ENCODE data around the gene DOCK10. TPM values are rescaled to one million over a fixed set of nuclear protein-coding genes. Genes with fewer than 3 reads are reported as not detected.
"Not testable (repeated sequence)": the region's sequence is repeated elsewhere in the genome, so short reads cannot be mapped to it uniquely, and the experiment has no call there.

The DOCK10 gene
- total RNA-seq, 2 experiments from 2014 or later, result 223 to 239 TPM

- Mint-ChIP-seq H3K4me1 (peaks cover 62% of the 10 kb centered on the region), H3K36me3 (ENCODE audit: low read depth) (peaks cover 60% of the 10 kb centered on the region), H3K9me3 (no peaks in the 10 kb centered on the region), H3K27ac (peak overlapping the region; percentile 92), H3K4me3 (peak overlapping the region; percentile 87), H3K27me3 (no peaks in the 10 kb centered on the region)
- CTCF ChIA-PET, result interaction anchor here (1.3 to 3.9 kb wide), 5 partner anchors 9 to 55 kb away, joined by 4 to 22 read pairs (median 6); no protein-coding TSS in a partner anchor
- DNase-seq, result no peak
- POLR2A ChIA-PET, result interaction anchor here (0.7 to 19.5 kb wide), 12 partner anchors 9 to 95 kb away, joined by 3 to 546 read pairs (median 19); partner anchors contain the start of gene DOCK10
These were observed 95.4 kb downstream of the DOCK10 start for GRCh38 chr2:224946895-224947294.

GRCh38 chr2:224944707-224945547 is 97.3 kb downstream of the DOCK10 start:
- Mint-ChIP-seq H3K36me3 (ENCODE audit: low read depth) (peaks cover 63% of the 10 kb centered on the region), H3K27me3 (no peaks in the 10 kb centered on the region), H3K9me3 (no peaks in the 10 kb centered on the region), H3K27ac (peak overlapping the region; percentile 94), H3K4me3 (peak overlapping the region; percentile 87), H3K4me1 (peaks cover 68% of the 10 kb centered on the region)
- no peak for DNase-seq
- CTCF ChIA-PET, result interaction anchor here (1.0 to 3.9 kb wide), 4 partner anchors 8 to 57 kb away, joined by 4 to 22 read pairs (median 9); no protein-coding TSS in a partner anchor
- POLR2A ChIA-PET, result interaction anchor here (0.9 to 19.5 kb wide), 14 partner anchors 8 to 108 kb away, joined by 3 to 546 read pairs (median 14); partner anchors contain the start of gene DOCK10

- peak overlapping the region; percentile 87 for H3K4me3 Mint-ChIP-seq
- H3K4me1 Mint-ChIP-seq, result peaks cover 69% of the 10 kb centered on the region
- DNase-seq, result peak; percentile 78
- ChIA-PET POLR2A (interaction anchor here (0.8 to 19.5 kb wide), 15 partner anchors 9 to 150 kb away, joined by 3 to 546 read pairs (median 9); partner anchors contain the start of gene DOCK10), CTCF (interaction anchor here (0.7 to 3.6 kb wide), 8 partner anchors 9 to 59 kb away, joined by 3 to 13 read pairs (median 4); no protein-coding TSS in a partner anchor)
- not testable (repeated sequence) for H3K9me3 Mint-ChIP-seq, H3K27me3 Mint-ChIP-seq
- H3K36me3 Mint-ChIP-seq (ENCODE audit: low read depth), result peaks cover 58% of the 10 kb centered on the region
- peak overlapping the region; percentile 94 for H3K27ac Mint-ChIP-seq
These were observed 98.6 kb downstream of the DOCK10 start for GRCh38 chr2:224943601-224944041.

- H3K27ac Mint-ChIP-seq, result peak overlapping the region; percentile 81
- H3K4me3 Mint-ChIP-seq, result peak overlapping the region; percentile 63
- POLR2A ChIA-PET, result interaction anchor here (1.0 to 19.5 kb wide), 4 partner anchors 11 to 111 kb away, joined by 3 to 546 read pairs (median 12); partner anchors contain the start of gene DOCK10
These were observed 100.3 kb downstream of the DOCK10 start for GRCh38 chr2:224941960-224942359.

GRCh38 chr2:224940618-224941017 is 101.7 kb downstream of the DOCK10 start:
- Mint-ChIP-seq H3K4me3 (no peak overlapping the region), H3K9me3 (no peaks in the 10 kb centered on the region), H3K27me3 (no peaks in the 10 kb centered on the region), H3K36me3 (ENCODE audit: low read depth) (peaks cover 65% of the 10 kb centered on the region), H3K4me1 (peaks cover 75% of the 10 kb centered on the region), H3K27ac (peak overlapping the region; percentile 40)
- POLR2A ChIA-PET, result interaction anchor here (4.9 to 19.5 kb wide), 2 partner anchors 11 to 18 kb away, joined by 18 to 546 read pairs; no protein-coding TSS in a partner anchor
- DNase-seq, result no peak
- CTCF ChIA-PET, result interaction anchor here (1.9 to 3.6 kb wide), 2 partner anchors 8 to 12 kb away, joined by 9 to 13 read pairs; no protein-coding TSS in a partner anchor

More at GRCh38 chr2:224941960-224942359, 100.3 kb downstream of the DOCK10 start:
- Mint-ChIP-seq H3K9me3 (no peaks in the 10 kb centered on the region), H3K4me1 (peaks cover 68% of the 10 kb centered on the region), H3K36me3 (ENCODE audit: low read depth) (peaks cover 66% of the 10 kb centered on the region), H3K27me3 (no peaks in the 10 kb centered on the region)
- DNase-seq, result no peak
- CTCF ChIA-PET, result interaction anchor here (1.1 to 3.6 kb wide), 4 partner anchors 10 to 67 kb away, joined by 4 to 13 read pairs (median 6); no protein-coding TSS in a partner anchor

GRCh38 chr2:224938651-224939182 is 103.6 kb downstream of the DOCK10 start:
- Mint-ChIP-seq H3K9me3 (no peaks in the 10 kb centered on the region), H3K27ac (peak overlapping the region; percentile 76), H3K4me1 (peaks cover 80% of the 10 kb centered on the region), H3K36me3 (ENCODE audit: low read depth) (peaks cover 59% of the 10 kb centered on the region), H3K27me3 (no peaks in the 10 kb centered on the region), H3K4me3 (peak overlapping the region; percentile 46)
- DNase-seq, result no peak
- ChIA-PET CTCF (interaction anchor here (1.1 to 2.2 kb wide), 3 partner anchors 8 to 13 kb away, joined by 4 to 6 read pairs (median 6); no protein-coding TSS in a partner anchor), POLR2A (interaction anchor here (0.7 to 19.5 kb wide), 9 partner anchors 9 to 103 kb away, joined by 3 to 546 read pairs (median 4); partner anchors contain the start of gene DOCK10)

GRCh38 chr2:224937887-224938286 is 104.4 kb downstream of the DOCK10 start:
- peak overlapping the region; percentile 46 for H3K4me3 Mint-ChIP-seq
- H3K9me3 Mint-ChIP-seq, result no peaks in the 10 kb centered on the region
- ChIA-PET POLR2A (interaction anchor here (1.3 to 19.5 kb wide), 4 partner anchors 8 to 16 kb away, joined by 3 to 546 read pairs (median 22); no protein-coding TSS in a partner anchor), CTCF (interaction anchor here (1.2 to 2.2 kb wide), 3 partner anchors 9 to 12 kb away, joined by 4 to 8 read pairs (median 6); no protein-coding TSS in a partner anchor)
- H3K4me1 Mint-ChIP-seq, result peaks cover 82% of the 10 kb centered on the region
- DNase-seq, result no peak
- H3K36me3 Mint-ChIP-seq (ENCODE audit: low read depth), result peaks cover 58% of the 10 kb centered on the region
- H3K27ac Mint-ChIP-seq, result peak overlapping the region; percentile 76
- no peaks in the 10 kb centered on the region for H3K27me3 Mint-ChIP-seq

GRCh38 chr2:224934526-224935188 is 107.6 kb downstream of the DOCK10 start:
- ChIA-PET CTCF (interaction anchor here (1.1 to 2.1 kb wide), 2 partner anchors 9 to 12 kb away, joined by 4 to 8 read pairs; no protein-coding TSS in a partner anchor), POLR2A (interaction anchor here (11.6 to 19.5 kb wide), 2 partner anchors 5 to 9 kb away, joined by 546 read pairs; no protein-coding TSS in a partner anchor)
- Mint-ChIP-seq H3K4me1 (peaks cover 87% of the 10 kb centered on the region), H3K27ac (peak overlapping the region; percentile 11), H3K36me3 (ENCODE audit: low read depth) (peaks cover 66% of the 10 kb centered on the region), H3K27me3 (no peaks in the 10 kb centered on the region), H3K4me3 (no peak overlapping the region), H3K9me3 (no peaks in the 10 kb centered on the region)
- DNase-seq, result no peak

GRCh38 chr2:224933431-224933830 is 108.8 kb downstream of the DOCK10 start:
- no peak for DNase-seq
- ChIA-PET POLR2A (interaction anchor here (0.7 to 11.6 kb wide), 6 partner anchors 9 to 123 kb away, joined by 3 to 546 read pairs (median 3); no protein-coding TSS in a partner anchor), CTCF (interaction anchor here (0.5 to 2.9 kb wide), 4 partner anchors 8 to 20 kb away, joined by 3 to 9 read pairs (median 4); no protein-coding TSS in a partner anchor)
- H3K9me3 Mint-ChIP-seq, result no peaks in the 10 kb centered on the region
- H3K4me3 Mint-ChIP-seq, result peak overlapping the region; percentile 18
- H3K36me3 Mint-ChIP-seq (ENCODE audit: low read depth), result peaks cover 72% of the 10 kb centered on the region
- H3K4me1 Mint-ChIP-seq, result peaks cover 89% of the 10 kb centered on the region
- no peaks in the 10 kb centered on the region for H3K27me3 Mint-ChIP-seq
- H3K27ac Mint-ChIP-seq, result peak overlapping the region; percentile 77

- H3K27me3 Mint-ChIP-seq, result no peaks in the 10 kb centered on the region
- peak overlapping the region; percentile 92 for H3K27ac Mint-ChIP-seq
- H3K36me3 Mint-ChIP-seq (ENCODE audit: low read depth), result peaks cover 72% of the 10 kb centered on the region
- CTCF ChIA-PET, result interaction anchor here (2.9 kb wide), 1 partner anchor 9 kb away, joined by 9 read pairs; no protein-coding TSS in a partner anchor
- no peaks in the 10 kb centered on the region for H3K9me3 Mint-ChIP-seq
- no peak for DNase-seq
- peaks cover 89% of the 10 kb centered on the region for H3K4me1 Mint-ChIP-seq
- POLR2A ChIA-PET, result interaction anchor here (0.9 to 11.6 kb wide), 5 partner anchors 8 to 120 kb away, joined by 3 to 546 read pairs (median 3); no protein-coding TSS in a partner anchor
- H3K4me3 Mint-ChIP-seq, result no peak overlapping the region
These were observed 109.7 kb downstream of the DOCK10 start for GRCh38 chr2:224932522-224932921.

GRCh38 chr2:224931956-224932355 is 110.3 kb downstream of the DOCK10 start:
- no peak for DNase-seq
- H3K4me1 Mint-ChIP-seq, result peaks cover 91% of the 10 kb centered on the region
- peak overlapping the region; percentile 92 for H3K27ac Mint-ChIP-seq
- H3K4me3 Mint-ChIP-seq, result no peak overlapping the region
- no peaks in the 10 kb centered on the region for H3K27me3 Mint-ChIP-seq
- H3K36me3 Mint-ChIP-seq (ENCODE audit: low read depth), result peaks cover 76% of the 10 kb centered on the region
- ChIA-PET CTCF (interaction anchor here (2.9 kb wide), 1 partner anchor 10 kb away, joined by 9 read pairs; no protein-coding TSS in a partner anchor), POLR2A (interaction anchor here (1.0 to 11.6 kb wide), 3 partner anchors 9 to 121 kb away, joined by 3 to 546 read pairs (median 4); no protein-coding TSS in a partner anchor)
- H3K9me3 Mint-ChIP-seq, result no peaks in the 10 kb centered on the region

Data from activated CD4-positive, alpha-beta memory T cell treated with anti-CD3 and anti-CD28 coated beads, Interleukin-2, amount 10 ng/mL, durations not matched to agents 7 days and 5 days (primary cell).